ENCODE measurements around the gene FBP2. TPM values are rescaled to one million over a fixed set of nuclear protein-coding genes. Genes with fewer than 3 reads are reported as not detected.
"Not testable (repeated sequence)": the region's sequence is repeated elsewhere in the genome, so short reads cannot be mapped to it uniquely, and the experiment has no call there.

The FBP2 gene
- total RNA-seq, 1 donor from 2014 or later, result not detected

DNA sequence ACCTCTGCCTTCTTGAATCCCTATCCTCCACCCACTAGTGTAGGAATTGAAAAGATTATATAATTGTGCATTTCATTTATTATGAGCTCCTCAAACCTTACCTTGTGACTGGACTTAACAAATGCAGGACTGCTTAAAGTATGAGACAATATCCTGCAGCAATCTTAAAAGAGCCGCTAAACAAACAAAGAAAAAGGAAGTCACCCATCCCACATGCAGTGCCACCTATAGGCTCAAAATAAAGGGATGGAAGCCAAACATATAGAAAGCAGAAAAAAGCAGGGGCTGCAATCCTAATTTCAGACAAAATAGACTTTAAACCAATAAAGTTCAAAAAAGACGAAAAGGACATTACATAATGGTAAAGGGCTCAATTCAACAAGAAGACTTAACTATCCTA, 30.1 kb downstream of the FBP2 start:
- no peak for DNase-seq (ENCODE audit: low spot score)

DNA sequence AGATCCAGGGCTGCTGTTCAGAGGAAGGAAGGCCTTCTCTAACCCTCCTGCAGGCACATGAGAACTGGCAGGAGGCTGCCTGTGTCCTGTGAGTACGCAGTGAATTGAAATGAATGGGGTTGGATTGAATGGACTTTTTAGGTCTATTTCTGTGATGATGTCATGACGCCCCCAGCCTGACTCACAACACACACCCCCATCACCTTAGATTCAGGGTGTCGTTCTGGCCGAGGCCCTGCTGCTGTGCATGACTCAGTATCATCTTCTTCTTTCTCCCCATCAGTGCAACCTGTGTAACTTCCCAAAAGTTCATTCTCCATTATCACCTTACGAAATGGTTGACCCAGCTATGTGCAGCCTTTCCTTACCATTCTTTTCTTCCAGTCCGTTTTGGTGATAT, 33.4 kb downstream of the FBP2 start:
- no peak for DNase-seq (ENCODE audit: low spot score)

DNA sequence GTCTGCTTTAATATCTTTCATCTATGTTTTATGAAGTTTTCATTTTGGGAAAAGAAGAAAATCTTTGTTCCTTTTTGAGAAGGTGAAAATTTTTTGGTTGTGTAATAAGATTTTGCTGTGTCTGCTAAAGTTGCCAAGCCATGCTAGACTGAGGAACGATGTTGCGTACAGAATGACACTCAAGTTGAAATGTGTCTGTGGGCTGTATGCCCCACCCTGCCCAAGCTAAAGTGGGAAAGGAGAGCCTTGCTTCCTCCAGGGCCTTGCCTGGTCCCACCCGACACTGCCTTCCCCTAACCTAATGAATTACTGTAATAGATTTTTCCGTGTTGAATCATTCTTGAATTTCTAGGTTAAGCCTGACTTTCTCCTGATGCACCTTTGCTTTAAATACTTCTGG, 36.2 kb downstream of the FBP2 start:
- DNase-seq (ENCODE audit: low spot score), result no peak

DNA sequence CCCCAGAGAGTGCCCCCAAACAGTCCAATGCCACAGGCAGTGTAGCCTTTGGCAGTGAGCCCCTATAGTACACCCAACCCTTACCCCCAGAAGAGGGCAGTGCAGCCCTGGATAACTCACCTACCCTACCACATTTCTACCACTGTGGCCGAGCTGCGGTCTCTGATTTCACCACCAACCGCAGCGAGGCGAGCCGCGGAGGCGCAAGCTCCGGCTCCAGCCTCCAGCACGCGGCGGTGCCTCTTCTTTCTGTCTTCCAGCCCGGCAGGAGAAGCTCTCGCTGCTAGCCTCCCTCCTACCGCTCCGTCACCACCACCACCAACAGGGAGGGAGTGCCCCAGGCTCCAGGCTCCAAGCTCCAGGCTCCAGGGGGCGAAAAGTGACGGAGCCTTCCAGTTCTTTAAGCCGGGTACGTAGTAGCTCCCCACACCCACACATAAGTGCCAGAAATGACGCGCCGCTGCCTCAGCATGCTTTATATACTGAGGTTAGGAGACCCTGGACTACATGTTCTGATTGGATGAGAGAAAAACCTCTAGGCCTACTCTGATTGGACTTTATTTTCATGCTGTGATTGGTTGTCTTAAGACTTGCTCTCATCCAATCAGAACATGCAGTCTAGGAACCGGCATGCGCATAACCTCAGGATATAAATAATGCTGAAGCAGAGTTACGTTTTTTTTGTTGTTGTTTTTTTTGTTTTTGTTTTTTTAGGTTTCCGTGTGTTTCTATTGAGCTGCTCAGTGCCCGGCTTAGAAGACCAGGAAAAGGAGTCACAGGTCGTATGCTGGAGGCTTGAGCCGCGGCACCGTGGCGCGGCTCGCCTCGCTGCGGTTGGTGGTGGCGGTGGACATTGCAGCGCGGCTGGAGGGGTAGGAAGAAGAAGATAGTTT, 38.9 kb downstream of the FBP2 start, which contains the start of gene PCAT7:
PCAT7 (plus strand) TSS at position 645 of the 893 bp plus-strand sequence.
- peak; percentile 27 for DNase-seq (ENCODE audit: low spot score)

DNA sequence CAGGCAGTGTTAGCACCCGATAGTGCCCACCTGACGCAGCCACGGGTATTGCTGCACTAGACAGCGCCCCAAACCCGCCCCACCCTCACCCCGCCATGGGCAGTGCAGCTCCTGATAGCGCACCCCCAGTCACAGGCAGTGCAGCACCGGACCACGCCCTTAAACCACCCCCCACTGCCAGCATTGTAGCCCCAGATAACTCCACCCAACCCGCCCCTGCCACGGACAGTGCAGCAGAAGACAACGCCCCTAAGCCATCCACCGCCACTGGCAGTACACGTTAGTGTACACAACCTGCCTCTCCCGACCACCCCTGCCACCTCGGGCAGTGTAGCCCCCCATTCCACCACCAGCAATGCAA, 39.6 kb downstream of the FBP2 start:
- no peak for DNase-seq (ENCODE audit: low spot score)

DNA sequence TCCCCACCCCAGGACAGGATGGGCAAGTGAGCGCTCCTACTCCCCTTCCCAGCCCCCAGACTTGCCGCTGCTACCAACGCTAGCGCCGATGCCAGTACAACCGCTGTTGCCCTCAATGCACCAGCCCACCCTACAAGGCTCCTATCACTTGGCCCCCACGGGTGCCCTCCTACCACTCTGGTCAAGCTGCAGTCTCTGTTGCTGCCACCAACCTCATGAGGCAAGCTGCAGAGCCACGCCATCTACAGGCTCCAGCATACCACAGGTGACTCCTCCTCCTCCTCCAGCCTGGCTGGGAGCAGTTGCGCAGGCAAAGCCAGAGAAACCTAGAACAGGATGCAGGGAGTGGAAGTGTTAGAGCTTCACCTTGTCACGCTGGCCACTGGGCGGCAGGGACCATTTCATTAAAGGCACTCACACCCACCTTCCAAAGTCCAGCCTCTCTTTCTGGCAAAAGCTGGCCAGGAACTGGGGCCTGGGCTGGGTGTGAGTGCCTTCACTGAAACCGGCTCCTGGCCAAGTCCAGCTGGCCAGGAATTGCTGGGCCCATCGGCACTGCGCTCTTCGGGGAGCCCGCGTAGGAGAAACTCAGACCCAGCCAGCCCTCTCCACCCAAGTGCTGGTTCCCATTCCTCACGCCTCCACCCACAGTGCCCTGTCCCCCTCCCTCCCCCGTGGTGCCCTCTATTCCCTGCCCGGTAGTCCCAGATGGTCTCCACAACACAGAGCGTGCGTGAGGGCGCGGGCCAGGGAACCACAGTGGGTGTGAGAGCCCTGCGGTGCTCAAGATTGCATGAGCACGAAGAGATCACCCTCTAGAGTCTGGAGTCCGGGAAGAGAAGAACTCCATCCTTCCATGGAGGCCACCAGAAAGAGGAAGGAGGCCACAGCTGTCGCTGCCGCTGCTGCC, 40.3 kb downstream of the FBP2 start:
- no peak for DNase-seq (ENCODE audit: low spot score)

DNA sequence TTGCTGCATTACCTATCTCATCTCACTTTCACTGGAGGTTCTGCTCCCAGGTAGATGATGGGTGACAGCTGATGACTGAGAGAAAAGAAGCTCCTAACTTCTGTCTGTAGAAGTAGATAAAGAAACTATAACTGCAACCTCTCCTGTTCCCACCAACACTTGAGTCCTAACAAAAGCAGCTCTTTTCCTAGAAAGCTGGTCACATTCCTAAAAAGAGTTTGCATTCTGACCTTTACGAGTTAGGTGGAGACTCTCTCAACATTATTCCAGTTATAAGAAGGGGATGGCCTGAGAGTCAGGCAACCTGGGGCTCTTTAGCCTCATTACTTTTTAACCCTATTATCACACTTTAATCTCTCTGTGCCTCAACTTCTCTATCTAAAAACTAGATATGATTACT, 47.7 kb downstream of the FBP2 start:
- no peak for DNase-seq (ENCODE audit: low spot score)

DNA sequence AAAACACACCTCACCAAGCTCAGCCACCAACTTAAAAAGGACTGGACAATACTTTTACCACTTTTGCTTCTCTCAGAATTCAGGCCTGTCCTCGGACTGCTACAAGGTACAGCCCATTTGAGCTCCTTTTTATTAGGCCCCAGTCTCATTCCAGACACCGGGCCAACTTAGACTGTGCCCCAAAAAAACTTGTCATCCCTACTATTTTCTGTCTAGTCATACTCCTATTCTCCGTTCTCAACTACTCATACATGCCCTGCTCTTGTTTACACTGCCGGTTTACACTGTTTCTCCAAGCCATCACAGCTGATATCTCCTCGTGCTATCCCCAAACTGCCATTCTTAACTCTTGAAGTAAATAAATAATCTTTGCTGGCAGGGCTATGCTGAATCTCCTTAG, 49.3 kb downstream of the FBP2 start:
- not testable (repeated sequence) for DNase-seq (ENCODE audit: low spot score)

DNA sequence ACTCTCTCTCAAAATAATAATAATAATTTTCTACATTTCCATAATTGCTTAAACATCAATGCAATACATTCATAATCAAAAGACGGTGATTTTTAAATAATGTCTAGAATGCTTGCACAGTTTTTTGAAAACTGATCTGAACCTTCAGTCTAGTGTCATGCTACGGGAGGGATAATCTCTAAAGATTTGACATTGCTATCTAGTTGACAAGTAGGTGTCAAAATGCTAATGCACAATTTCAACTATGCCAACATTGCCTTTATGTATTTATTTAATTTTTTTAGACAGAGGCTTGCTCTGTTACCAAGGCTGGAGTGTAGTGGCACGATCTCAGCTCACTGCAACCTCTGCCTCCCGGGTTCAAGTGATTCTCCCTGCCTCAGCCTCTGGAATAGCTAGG, 54.7 kb downstream of the FBP2 start:
- no peak for DNase-seq (ENCODE audit: low spot score)

DNA sequence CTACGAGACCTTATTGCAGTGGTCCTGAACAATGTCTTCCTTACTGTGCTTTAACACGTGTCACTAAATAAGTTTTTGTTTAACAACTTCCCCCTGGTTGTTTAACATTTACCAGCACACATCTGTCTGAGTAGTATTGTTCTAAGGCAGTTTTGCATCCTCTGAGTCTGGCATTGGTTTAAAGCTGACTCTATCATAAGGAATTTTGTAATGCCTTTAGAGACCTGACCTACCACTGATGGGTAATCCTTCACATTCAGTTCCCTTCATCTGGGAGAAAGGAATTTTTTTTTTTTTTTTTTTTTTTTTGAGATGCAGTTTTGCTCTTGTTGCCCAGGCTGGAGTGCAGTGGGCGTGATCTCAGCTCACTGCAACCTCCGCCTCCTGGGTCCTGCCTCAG, 58.7 kb downstream of the FBP2 start:
- DNase-seq (ENCODE audit: low spot score), result no peak

DNA sequence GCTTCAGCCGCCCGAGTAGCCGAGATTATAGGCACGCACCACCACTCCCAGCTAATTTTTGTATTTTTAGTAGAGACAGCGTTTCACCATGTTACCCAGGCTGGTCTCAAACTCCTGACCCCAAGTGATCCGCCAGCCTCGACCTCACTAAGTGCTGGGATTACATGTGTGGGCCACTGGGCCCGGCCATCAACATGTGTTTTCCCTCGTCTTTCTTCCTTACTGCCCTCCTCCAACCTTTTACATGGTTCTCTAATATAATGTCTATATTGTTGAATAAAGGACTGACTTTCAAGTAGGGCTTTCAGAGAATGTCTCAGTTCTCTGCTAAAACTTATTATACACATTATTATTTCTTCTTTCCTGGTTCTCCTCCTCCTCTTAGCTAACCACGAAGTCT, 60.0 kb downstream of the FBP2 start:
- no peak for DNase-seq (ENCODE audit: low spot score)

DNA sequence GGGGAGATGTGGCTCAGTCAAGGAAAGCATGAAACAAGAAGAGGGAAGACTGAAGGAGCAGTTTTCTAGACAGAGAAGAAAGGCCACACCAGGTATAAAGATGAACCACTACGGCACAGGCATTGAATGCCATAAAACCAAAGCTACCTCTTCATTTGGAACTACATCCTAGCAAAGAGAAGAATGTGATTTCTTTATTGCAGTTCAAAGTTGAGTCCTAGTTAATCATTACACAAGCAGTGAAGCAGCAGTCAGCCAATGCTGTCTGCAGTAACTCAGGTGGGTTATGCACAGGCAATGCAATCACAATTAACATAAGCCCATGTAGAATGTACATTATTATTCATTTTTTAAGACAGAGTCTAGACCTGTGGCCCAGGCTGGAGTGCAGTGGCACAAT, 60.5 kb downstream of the FBP2 start:
- no peak for DNase-seq (ENCODE audit: low spot score)

DNA sequence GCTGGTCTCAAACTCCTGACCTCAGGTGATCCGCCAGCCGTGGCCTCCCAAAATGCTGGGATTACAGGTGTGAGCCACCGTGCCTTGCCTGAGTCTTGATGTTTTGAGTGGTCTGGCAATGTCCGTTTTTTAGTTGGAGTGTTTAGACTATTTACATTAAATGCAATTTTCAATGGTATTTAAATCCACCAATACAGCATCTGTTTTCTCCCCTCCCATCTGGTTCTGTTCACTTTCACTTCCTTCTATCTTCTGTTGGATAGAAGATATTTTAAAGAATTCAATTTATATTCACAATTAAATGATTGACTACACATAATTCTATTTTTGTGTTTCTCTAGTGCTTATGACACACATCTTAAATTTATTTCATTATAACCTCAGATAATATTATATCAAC, 64.7 kb downstream of the FBP2 start:
- DNase-seq (ENCODE audit: low spot score), result no peak

DNA sequence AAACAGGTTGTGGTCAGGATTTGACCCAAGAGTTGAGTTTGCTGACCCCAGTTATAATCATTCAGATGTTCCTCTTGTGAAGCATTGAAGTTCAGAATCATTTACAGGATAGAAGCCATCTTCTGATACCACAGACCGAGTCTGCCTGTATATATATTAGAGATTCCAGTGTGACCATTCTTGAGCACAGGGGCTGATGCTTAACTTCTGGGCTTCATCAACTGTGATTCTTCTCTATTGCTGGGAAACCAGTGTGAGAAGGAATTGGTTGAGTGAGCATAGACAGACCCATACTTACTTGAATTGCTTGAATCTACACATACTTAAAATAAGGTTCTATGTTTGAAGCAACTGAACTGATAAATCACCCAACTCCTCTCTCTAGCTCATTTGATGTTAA, 66.7 kb downstream of the FBP2 start:
- no peak for DNase-seq (ENCODE audit: low spot score)

DNA sequence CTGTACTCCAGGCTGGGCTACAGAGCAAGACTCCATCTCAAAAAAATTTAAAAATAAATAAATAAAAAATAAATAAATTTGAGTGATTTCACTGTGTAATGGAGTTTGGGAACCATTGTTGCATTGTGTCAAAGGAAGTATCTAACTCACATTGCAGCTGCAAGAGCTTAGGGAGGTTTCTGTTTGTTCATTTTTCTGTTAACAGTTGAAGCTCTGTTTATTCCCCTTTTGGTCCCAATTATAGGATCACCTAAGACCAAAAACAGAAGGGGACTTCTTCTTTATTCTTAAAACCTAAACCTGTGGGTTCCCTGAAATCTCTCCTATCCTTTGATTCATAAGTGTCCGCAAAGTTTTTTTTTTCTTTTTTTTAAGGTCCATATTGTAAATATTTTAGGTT, 67.4 kb downstream of the FBP2 start:
- DNase-seq (ENCODE audit: low spot score), result no peak

DNA sequence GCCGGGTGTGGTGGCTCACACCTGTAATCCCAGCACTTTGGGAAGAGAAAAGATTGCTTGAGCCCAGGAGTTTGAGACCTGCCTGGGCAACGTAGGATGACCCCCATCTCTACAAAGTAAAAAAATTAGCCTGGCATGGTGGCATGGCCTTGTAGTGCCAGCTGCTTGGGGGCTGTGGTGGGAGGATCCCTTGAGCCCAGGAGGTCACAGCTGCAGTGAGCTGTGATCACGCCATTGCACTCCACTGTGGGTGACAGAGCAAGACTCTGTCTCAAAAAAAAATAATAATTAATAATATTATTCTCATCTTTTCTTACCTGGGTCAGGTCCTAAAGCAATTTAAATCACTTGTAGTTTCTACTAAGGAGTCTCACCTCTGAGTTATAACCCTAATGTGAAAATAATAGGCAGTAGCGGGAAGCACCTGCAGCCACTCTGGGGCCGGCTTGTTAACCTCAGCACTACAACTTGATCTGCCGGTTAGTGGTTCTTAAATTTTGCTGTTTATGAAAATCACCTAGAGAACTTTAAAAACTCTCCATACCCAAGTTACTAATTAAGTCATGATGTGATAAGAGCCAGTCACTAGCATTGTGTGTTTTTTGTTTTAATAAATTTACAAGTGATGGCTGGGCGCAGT, 68.1 kb downstream of the FBP2 start:
- no peak for DNase-seq (ENCODE audit: low spot score)

DNA sequence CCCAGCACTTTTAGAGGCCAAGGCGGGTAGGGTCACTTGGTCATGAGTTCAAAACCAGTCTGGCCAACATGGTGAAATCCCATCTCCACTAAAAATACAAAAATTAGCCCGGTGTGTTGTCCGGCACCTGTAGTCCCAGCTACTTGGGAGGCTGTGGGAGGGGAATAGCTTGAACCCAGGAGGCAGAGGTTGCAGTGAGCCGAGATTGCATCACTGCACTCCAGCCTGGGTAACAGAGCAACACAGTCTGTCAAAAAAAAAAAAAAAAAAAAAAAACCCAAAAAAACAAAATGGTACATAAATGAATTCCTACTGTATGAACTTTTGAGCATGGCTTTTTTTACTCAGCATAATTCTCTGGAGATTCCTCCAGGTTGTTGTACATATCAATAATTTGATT, 76.4 kb downstream of the FBP2 start:
- DNase-seq (ENCODE audit: low spot score), result no peak

DNA sequence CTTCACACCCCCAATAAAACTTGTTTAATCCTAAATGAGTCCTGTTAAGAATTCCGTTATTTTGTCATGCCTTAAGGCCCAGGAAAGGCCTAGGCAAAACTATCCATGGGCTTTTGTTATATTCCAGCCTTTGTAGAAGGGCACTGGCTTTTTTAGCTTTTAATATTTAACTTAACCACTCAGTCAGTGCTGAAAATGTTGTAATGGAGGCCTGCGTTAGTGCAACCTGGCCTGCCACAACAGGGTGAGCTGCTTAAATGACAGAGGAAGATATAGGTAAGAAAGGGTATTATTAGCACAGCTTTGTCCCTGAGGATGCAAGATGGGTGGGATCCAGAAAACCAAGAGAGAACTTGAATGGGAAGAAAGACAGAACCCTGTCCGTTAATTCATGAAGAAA, 78.9 kb downstream of the FBP2 start:
- DNase-seq (ENCODE audit: low spot score), result no peak

DNA sequence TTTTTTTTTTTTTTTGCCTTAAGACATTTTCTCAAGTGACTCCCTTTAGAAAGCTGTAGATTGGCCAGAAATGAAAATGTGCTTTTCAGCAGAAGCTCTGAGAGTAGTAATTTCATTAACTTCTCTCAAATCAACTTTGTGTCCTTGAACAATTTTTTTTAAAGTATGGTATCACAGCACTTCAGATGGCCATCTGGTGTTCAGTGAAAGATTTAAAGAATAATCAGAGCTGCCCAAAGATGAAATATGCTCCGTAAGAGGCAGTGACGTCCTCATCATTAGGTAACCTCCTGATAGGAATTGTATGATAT, 81.7 kb downstream of the FBP2 start:
- DNase-seq (ENCODE audit: low spot score), result no peak

DNA sequence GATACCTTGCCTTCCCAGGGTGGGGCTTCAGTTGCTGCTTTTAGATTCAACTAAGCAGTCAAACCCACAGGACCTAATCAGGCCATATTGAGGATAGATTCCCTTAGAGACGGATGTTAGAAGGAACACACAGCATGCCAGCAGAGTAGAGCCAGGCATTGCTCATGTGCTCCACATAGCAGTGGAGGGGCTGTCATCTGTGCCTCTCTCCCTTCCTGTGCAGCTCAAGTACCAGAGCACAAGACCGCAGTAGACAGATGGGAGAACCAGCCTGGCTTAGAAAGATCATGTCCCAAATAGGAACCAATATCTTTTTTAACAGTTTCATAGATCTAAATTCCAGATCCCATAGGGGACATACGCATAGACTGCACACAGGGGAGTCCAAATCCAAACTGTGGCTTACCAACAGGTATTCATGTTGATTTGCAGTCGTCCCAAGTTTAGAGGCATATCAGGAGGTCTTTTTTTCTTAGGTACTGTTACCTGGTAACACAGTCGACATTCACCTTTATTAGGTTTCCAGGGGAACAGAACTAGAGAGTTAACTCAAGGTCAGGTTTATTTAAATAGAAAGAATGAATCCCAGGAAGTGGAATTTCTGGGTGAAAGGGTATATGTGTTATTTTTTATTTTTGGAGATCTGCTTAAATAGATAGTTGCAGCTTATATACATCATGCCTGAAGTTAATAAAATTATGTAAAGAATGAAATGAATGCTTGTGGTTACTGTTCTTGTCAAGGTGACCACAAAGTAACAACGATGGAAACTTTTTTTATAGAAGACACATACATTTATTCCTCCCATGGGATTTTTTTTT, 82.3 kb downstream of the FBP2 start:
- DNase-seq (ENCODE audit: low spot score), result no peak
